NCI-H128 (cell line): ENCODE measurements around the gene MYADM.
"Not testable (repeated sequence)": the region's sequence is repeated elsewhere in the genome, so short reads cannot be mapped to it uniquely, and the experiment has no call there.

Experiments
- DNase-seq: peaks from one replicate; lab custom pipeline; 2025; ENCODE audit not compliant: unreplicated experiment; lab: John Stamatoyannopoulos, UW

The MYADM gene

DNA sequence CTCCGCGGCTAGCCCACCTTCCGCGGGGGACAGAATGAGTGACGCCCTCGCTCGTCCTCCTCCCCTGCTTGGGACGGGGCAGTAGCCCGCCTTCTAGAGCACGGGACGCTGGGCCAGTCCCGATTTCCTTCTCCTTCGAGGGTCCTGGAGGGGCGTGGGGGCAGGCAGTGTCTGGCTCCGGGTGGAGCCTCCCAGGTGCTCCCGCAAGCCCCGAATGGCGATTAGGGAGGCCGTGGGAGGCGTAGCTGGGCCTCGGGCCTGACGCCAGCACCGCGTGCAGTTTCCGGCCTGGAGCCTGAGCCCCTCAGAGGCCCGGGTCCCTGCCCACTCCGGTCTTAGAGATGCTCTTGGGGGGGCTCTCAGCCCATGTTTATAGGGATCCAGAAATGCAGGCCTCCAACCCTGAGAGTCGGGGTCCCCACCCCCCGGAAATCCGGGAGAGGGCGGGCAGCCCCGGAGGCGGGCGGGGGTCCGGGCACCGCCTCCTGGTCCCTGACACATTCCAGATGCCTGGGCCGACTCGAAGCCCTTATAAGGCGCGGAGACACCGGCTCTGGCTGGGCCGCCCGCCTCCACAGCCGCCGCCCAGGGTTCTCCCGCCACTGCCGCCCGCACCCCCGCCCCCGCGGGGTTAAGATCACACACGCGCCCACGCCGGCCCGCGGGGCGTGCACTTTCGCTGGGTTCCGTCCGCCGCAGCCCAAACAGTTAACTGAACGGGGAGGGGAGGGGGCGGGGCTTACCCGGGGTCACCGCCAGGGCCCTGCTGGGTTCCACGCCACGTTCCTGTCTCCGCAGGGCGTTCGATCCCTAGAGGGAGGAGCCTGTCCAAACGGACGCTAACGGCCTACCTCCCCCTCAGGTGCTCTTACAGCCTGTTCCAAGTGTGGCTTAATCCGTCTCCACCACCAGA lies 1.5 kb downstream of the MYADM start:
- no peak for DNase-seq

DNA sequence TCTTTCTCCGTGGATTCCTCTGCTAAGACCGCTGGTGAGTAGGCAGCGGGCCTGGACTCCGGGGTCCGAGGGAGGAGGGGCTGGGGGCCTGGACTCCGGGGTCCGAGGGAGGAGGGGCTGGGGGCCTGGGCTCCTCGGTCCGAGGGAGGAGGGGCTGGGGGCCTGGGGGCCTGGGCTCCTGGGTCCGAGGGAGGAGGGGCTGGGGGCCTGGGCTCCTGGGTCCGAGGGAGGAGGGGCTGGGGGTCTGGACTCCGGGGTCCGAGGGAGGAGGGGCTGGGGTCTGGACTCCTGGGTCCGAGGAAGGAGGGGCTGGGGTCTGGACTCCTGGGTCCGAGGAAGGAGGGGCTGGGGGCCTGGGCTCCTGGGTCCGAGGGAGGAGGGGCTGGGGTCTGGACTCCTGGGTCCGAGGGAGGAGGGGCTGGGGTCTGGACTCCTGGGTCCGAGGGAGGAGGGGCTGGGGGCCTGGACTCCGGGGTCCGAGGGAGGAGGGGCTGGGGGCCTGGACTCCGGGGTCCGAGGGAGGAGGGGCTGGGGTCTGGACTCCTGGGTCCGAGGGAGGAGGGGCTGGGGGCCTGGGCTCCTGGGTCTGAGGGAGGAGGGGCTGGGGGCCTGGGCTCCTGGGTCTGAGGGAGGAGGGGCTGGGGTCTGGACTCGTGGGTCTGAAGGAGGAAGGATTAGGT lies 2.3 kb downstream of the MYADM start:
- DNase-seq = not testable (repeated sequence)

DNA sequence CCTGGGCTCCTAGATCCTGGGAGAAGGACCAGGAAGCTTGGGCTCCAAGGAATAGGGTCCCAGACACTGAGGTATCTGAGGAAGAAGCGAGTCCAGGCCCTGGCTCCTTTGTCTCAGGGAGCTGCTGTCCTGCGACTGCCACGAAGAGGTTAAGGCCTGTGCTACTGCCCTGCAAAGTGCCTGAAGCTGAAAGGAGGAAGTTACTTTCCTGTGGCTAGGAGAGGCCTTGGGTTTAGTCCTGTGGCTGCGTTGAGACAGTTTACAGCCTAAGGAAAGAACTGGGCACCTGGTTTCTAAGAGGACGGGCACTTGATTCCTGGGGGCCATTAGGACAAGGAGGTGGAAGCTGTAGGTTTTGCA lies 2.8 kb downstream of the MYADM start:
- no peak for DNase-seq

DNA sequence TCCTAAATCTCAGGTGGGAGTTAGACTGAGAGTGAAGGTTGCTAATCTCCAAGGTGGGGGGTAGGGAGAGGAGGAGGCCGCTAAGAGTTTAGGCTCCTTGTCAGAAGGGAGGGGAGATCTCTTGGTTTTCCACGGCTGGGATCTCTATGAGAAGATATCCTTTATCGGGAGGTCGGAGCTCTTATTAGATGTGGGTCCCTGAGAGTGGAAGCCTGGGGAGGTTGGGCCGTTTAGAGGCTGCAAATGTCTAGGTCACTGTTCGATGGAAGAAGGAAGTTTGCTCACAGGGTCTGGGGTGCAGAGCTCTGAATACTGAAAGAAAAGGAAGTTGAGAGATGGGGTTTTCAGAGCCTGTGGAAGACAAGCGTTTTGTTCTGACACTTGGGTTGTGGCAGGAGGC lies 3.8 kb downstream of the MYADM start:
- DNase-seq = no peak

DNA sequence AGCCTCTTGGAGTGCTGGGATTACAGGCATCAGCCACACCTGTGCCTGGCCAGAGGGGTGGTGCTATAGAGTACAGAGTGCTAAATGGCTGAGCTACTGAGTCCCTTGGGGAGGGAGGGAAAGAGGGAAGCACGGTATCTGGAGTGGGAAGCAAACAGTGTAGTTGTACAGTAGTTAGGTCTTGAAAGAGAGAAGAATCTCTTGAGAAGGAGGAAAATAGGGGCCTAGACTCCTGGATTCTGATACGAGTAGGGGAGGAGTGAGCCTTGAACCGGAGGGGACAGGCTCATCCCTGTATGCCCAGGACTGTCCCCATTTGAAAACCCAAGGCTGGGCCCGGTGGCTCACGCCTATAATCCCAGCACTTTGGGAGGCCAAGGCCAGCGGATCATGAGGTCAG lies 5.1 kb downstream of the MYADM start:
- DNase-seq = no peak

DNA sequence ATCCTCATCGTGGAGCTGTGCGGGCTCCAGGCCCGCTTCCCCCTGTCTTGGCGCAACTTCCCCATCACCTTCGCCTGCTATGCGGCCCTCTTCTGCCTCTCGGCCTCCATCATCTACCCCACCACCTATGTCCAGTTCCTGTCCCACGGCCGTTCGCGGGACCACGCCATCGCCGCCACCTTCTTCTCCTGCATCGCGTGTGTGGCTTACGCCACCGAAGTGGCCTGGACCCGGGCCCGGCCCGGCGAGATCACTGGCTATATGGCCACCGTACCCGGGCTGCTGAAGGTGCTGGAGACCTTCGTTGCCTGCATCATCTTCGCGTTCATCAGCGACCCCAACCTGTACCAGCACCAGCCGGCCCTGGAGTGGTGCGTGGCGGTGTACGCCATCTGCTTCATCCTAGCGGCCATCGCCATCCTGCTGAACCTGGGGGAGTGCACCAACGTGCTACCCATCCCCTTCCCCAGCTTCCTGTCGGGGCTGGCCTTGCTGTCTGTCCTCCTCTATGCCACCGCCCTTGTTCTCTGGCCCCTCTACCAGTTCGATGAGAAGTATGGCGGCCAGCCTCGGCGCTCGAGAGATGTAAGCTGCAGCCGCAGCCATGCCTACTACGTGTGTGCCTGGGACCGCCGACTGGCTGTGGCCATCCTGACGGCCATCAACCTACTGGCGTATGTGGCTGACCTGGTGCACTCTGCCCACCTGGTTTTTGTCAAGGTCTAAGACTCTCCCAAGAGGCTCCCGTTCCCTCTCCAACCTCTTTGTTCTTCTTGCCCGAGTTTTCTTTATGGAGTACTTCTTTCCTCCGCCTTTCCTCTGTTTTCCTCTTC lies 6.3 kb downstream of the MYADM start:
- DNase-seq = no peak

DNA sequence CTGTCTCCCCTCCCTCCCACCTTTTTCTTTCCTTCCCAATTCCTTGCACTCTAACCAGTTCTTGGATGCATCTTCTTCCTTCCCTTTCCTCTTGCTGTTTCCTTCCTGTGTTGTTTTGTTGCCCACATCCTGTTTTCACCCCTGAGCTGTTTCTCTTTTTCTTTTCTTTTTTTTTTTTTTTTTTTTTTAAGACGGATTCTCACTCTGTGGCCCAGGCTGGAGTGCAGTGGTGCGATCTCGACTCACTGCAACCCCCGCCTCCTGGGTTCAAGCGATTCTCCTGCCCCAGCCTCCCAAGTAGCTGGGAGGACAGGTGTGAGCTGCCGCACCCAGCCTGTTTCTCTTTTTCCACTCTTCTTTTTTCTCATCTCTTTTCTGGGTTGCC lies 6.9 kb downstream of the MYADM start:
- no peak for DNase-seq

DNA sequence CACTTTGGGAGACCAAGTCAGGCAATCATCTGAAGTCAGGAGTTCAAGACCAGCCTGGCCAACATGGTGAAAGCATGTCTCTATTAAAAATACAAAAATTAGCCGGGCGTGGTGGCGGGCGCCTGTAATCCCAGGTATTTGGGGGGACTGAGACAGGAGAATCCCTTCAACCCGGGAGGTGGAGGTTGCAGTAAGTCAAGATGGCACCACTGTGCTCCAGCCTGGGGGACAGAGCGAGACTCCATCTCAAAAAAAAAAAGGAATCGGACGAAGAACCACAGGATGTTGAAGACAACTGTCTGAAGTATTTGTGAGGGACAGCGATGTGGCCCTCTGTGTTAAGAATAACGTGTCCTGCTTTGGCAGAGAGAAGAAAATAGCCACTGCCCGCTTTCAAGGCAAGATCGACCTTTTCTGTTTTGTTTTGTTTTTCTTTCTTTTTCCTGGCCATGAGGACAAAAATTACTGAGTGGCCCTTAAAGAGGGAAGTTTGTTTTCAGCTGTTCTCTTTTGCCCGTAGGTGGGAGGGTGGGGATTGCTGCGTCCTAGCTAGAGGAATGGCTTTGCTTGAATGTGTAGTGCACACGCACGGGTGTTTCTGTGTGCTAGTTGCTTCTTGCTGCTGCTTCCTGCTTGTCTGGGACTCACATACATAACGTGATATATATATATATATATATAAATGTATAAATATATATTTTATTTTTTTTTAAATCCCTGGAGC lies 8.1 kb downstream of the MYADM start:
- no peak for DNase-seq

DNA sequence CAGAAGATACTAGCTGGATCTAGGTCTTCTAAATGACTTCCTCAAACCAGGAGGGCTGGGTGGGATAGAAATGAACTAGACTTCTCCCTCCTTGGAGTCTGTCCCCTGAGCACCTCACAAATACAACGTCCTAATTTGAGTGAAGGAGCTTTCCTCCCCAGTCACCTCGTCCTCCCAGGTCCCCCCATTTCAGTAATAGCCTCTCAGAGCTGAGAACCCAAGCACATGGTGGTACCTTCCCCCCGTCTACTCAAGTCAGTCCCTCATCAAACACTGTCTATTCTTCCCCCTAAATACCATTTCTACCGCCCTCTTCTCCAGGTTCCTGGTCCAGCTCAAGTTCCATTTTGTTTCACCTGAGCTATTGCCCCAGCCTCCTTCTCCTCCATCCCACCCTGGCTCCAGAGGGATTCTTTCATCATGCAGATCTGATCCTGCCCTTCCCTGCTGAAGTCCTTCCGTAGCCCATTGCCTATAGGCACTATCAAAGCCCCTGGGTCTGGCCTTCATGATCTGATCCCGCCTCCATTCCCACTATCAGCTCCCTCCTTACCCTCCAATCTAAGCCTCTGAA lies 9.1 kb downstream of the MYADM start:
- no peak for DNase-seq

DNA sequence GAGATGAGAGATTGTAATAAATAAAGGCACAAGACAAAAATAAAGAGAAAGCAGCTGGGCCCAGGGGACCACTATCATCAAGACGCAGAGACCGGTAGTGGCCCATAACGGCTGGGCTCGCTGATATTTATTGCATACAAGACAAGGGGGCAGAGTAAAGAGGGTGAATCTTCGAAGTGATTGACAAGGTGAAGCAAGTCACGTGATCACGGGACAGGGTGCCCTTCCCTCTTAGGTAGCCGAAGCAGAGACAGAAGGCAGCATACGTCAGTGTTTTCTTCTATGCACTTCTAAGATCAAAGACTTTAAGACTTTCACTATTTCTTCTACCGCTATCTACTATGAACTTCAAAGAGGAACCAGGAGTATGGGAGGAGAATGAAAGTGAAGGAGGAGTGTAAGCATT lies 9.7 kb downstream of the MYADM start:
- DNase-seq = no peak

DNA sequence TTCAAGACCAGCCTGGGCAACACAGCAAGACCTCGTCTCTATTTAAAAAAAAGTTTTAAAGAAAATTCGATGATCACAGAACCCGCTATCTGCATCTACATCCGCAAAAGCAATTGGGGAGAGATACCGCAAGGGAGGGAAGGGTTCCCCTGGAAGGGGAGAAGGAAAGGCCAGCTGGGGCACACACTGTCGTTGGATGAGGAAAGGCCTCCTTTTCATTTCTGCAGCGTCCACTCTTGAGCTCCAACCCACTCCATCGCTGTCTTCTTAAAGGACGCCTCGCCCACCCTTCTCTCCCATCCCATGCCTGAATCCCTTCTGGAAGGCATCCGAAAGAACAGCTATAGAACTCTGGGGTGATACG lies 11.1 kb downstream of the MYADM start:
- DNase-seq = no peak

DNA sequence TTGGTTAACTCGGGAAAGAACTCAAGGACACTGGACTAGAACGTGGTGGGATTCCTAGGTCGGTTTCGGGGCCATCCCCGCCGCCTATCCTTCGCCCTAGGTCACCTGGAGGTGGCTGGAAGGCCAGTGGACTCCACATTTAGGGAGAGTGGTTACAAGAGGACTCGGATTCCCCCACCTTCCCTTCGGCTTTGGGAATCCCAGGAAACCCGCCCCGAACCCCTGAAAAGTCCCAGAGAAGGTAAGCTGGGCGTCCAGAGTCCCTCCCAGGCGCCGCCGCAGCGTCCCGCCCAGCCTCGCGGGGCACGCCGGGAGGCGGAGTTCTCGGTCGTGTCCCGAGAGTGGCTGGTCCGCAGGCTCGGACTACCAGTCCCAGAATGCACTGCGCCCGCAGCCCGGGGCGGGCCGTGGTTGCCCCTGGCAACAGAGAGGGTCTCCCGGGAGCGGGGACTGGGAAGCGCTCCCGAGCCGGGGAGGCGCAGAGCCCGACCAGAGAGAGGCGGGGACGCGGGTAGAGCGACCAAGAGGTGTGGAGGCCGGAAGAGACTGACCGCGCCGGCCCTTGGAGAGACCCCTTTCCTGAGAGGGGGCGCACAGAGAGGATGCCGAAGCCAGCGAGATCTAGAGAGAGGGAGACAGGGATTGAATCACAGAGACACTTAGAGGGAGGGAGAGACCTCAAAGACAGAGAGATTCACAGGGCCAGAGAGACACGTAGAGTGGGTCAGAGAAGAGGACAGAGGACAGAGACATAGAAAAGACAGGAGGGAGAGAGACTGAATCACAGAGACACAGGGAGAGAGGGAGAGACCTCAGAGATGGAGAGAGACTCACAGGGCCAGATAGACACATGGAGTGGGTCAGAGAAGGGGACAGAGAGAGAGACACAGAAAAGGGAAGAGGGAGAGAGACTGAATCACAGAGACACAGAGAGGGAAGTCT lies 11.7 kb downstream of the MYADM start:
- no peak for DNase-seq

DNA sequence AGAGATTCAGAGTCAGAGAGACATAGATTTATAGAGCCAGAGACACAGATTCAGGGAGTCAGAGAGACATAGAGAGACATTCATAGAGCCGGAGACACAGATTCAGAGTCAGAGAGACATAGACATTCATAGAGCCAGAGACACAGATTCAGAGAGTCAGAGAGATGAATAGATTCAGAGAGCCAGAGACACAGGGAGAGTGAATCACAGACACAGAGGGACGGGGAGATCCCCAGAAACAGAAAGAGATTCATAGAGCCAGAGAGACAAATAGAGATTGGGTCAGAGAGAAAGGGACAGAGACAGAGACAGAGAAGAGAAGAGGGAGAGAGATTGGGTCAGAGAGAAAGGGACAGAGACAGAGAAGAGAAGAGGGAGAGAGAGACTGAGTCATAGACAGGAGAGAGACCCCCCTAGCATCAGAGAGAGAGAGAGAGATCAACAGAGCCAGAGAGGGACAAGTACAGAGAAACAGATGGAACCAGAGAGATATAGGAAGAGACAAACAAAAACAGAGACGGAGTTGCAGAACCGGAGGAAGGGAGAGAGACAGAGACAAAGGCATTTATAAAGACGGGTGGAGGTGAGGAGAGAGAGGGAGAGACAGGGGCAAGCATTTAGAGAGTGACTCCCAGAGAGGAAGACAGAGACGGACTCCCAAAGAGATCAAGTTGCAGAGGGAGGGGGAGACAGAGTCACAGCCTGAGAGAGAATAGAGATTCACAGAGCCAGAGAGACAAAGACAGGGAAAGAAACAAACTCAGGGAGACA lies 13.2 kb downstream of the MYADM start:
- DNase-seq = no peak

DNA sequence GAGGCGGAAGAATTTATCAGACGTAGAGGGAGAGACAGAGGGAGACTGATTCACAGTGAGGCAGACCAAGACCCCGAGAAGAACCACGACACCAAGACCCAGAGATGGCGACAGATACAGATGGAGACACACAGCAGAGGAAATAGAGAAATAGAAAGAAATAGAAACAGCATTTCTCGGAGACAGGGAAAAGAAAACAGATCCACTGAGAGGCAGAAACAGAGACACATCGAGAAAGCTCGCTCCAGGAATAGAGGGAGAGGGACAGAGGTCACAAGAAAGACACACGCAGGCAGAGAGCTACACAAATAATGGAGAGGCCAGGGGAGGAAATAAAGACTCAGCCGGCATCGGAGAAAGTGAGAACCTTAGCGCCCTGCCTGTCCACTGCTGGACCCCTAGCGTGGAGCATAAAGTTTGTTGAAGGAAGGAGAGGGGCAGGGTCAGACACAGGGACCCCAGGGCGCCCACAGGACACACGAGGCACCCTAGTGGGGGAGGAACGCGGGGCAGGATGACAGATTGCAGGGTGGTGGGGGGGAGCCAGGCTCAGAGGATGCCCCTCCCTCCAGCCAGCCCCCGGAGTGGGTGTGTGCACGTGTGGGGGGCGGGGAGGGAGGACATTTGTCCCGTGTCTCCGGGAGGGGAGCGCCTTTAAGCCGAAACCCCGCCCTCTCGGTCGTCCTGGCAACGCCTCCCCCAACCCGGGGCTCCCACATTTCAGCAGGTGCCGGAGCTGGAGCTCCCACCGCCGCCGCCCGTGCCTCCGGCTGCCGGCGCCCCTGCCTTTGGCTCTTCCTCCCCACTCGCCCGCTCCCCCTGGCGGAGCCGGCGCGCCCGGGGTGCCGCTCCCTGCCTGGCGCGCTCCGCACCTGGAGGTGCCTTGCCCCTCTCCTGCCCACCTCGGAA lies 14.1 kb downstream of the MYADM start, which contains the start of gene PRKCG:
TSS of gene PRKCG (plus strand) at position 716 of the 909 bp plus-strand sequence. CDS start 298 bp downstream, outside the sequence.
- DNase-seq = no peak

DNA sequence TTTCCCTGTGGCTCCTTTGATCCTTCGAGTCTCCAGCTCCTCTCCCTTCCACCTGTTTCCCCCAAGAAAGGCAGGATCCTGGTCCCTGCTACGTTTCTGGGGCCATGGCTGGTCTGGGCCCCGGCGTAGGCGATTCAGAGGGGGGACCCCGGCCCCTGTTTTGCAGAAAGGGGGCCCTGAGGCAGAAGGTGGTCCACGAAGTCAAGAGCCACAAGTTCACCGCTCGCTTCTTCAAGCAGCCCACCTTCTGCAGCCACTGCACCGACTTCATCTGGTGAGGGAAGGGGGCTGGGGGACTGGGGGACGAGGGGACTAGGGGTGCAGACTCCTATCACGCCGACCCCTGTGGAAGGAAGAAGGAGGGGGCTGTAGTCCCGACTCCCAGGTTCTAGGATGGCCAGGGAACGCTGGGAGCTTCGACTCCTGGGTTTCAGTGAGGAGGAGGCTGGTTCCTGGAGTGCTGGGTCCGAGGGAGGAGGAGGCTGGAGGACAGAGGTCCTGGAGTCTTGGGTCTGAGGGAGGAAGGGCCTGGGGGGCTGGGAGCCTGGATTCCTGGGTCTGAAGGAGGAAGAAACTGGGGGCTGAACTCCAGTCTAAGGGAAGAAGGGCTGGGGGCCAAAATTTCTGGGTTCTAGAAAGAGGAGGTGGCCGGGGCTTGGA lies 14.8 kb downstream of the MYADM start:
- DNase-seq = no peak

DNA sequence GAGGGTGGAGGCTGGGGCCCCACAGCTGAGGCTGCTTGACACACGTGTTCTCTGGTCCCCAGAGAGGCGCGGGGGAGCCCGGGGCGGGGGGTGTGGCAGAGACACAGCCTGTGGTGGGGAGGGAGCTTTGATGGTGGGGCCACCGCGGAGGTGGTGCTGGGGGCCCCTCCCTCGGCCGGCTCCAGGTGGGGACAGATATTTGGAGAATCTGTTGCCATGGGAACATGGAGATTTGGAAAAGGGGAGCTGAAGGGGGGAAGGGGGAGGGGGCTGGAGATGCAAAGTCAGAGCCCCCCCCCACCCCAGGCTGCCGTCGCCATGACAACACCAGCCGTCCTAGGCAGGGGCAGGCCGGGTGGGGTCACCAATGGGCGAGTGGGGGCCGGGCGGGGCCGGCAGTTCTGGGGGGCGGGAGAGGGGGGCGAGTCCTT lies 15.6 kb downstream of the MYADM start:
- no peak for DNase-seq

DNA sequence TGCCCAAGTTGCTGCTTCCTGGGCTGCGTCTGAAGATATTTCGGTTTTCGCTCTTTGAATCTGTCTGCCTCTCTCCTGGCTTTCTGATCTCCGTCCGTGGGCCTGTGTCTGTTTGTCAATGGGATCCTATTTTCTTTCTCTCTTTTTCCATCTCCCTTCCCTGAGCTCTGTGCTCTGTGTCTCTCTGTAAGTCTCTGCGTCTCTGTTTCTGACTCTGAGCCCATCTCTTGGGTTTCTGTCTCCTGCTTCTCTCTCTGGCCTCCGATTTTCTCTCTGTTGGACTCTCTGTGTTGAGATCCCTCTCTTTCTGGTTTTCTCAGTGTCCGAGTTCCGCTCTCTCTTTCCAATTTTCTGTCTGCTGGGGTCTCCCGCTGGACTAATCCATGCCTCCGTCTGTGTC lies 16.1 kb downstream of the MYADM start:
- no peak for DNase-seq
